ENCODE data around the gene IFNK.
A peak's percentile ranks its signal among the peaks of the same experiment; 100 is the strongest.

IFNK gene

DNA sequence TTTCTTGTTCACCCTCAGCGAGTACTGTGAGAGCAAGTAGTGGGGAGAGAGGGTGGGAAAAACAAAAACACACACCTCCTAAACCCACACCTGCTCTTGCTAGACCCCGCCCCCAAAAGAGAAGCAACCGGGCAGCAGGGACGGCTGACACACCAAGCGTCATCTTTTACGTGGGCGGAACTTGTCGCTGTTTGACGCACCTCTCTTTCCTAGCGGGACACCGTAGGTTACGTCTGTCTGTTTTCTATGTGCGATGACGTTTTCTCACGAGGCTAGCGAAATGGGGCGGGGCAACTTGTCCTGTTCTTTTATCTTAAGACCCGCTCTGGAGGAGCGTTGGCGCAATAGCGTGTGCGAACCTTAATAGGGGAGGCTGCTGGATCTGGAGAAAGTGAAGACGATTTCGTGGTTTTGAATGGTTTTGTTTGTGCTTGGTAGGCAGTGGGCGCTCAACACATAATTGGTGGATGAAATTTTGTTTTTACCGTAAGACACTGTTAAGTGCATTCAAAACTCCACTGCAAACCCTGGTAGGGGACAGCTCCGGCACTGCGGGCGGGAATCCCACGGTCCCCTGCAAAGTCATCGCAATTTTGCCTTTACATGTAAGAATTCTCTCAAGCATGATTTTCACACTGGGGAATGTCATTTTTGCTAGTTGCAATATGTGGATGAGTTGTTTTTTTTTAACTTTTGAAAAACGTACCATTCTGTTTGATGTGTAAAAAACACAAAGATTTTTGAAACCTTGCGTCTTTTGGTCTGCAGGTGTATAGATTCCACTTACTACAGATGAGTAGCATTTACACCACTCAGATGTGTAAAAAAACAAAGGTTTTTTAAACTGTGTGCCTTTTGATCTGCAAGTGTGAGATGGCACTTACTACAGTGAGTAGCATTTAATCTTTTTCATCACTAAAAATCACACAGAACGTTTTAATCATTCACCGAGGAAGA is 49.8 kb downstream of the IFNK start:
- peak; percentile 97 for DNase-seq

All from RPMI8226 (cell line).